NCI-H526 treated with DMSO at 0.1 percent for 48 hours (cell line): ENCODE data around the gene CAP1.
A peak's percentile ranks its signal among the peaks of the same experiment; 100 is the strongest.
"Not testable (repeated sequence)": the region's sequence is repeated elsewhere in the genome, so short reads cannot be mapped to it uniquely, and the experiment has no call there.

ENCODE experiments used
- DNase-seq: peaks from one replicate; lab custom pipeline; 2025; lab: John Stamatoyannopoulos, UW

The CAP1 gene

GRCh38 chr1:40040511-40041465, at the start of gene CAP1:
TSS of gene CAP1 (plus strand) at chr1:40040729. CDS start at chr1:40059347, 18,618 bp downstream.
- peak; percentile 97 for DNase-seq

GRCh38 chr1:39992234-39992633, 48.3 kb upstream of the CAP1 start:
- no peak for DNase-seq

GRCh38 chr1:39992888-39993287, 47.6 kb upstream of the CAP1 start:
- no peak for DNase-seq

- no peak for DNase-seq
These were observed 44.5 kb upstream of the CAP1 start for GRCh38 chr1:39995973-39996393.

DNA sequence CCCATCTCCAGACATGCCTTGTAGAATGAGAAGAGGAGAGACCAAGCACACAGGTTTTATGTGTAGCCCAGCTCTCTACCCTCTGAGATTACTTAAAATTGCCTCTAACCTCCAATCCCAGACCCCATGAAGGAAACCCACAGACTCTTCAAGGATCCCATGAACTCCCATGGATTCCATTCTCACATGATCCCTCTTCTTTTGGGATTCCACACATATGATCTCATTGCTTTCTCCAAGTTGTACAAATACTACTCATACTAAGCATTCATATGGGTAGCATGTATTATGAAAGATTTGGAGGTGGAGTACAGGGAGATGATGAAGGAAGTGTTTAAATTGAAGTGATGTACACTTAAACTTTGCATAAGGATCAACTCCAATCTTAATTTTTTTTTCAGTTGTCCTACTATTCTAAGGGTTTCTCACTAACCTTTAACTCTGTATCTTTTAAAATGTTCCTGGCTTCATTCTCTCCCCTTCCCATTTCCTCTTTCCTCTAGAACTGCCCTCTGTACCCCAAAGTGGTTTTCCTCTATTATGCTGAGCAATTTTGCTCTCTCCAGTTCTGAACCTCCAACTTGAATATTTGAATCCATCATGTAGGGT, 44.0 kb upstream of the CAP1 start:
- DNase-seq: no peak

DNA sequence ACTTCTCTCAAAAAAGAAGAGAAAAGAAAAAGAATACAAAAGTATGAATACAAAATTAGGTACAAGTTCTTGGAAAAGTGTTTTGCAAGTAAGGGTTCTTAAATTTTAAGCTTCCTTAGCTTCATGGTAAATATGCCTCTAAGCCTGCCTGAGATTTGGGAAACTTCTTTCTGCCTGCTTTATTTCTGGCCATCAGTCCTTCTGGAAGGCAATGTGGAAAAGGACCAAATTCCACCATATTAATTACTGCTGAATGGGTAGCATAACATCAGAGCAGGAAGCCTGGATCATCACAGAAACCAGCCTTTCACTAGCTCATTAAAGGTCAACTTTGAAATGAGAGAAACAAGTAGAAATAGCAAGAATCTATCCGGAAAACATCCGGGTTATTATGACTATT, 39.1 kb upstream of the CAP1 start:
- DNase-seq: no peak

DNA sequence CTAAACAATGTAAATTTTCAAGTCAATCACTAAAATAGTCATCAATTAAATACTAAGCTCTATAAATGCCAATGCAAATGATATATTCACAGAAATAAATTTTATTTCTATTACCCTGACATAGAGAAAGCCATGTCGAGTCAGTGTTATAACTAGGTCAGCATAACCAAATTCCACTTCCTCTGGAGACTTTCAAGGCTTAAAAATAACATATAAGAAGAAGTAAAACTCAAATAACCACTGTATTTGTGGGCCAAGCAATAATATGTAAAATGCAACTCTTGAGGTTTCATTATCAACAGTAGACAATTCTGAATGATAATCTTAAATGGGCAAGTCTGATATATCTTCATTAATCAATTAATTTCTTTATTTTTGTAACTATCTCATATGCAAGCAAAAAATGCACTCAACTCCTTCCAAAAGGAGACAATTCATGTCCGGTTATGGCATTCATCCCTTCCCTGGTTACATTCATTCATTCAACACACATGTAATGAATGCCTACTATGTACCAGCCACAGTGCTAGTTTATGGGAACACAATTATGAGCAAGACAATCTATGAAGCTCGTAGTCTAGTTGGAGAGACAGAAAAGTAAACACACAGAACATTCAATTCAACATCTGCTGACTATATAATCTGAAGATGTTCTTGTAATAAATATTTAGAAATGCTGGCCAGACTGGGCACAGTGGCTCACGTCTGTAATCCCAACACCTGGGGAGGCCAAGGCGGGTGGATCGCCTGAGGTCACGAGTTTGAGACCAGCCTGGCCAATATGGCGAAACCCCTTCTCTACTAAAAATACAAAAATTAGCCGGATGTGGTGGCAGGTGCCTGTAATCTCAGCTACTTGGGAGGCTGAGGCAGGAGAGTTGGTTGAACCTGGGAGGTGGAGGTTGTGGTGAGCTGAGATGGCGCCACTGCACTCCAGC, 37.1 kb upstream of the CAP1 start:
- DNase-seq: no peak

DNA sequence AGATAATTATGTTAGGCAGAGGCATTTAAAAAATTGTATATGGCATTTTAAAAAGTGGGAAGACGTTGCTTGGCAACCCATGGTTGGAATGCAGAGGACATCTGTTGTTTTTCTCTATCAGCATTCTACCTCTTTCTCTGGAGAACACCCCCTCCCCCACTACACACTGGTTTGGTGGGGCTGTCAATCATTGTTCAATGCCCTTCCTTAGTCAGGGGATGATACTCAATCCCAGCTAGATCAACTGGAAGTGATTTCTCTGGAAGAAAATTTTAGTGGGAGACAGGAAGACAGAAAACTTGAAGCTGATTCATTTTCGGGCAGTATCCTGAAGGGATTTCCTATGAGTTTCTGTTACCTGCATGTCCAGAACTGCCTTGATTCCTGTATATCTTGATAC, 35.7 kb upstream of the CAP1 start:
- no peak for DNase-seq

DNA sequence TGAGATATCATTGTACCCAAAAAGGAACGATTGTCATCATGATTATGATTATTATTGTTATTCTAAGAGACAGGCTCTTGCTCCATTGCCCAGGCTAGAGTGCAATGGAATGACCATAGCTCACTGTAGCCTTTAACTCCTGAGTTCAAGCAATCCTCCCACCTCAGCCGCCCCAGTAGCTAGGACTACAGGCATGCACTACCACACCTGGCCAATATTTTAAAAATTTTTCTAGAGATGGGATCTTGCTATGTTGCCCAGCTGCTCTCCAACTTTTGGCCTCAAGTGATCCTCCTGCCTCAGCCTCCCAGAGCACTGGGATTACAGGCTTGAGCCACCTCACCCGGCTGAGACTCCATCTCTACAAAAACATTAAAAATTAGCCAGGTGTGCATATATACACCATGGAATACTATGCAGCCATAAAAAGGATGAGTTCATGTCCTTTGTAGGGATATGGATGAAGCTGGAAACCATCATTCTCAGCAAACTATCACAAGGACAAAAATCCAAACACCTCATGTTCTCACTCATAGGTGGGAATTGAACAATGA, 33.0 kb upstream of the CAP1 start:
- not testable (repeated sequence) for DNase-seq

DNA sequence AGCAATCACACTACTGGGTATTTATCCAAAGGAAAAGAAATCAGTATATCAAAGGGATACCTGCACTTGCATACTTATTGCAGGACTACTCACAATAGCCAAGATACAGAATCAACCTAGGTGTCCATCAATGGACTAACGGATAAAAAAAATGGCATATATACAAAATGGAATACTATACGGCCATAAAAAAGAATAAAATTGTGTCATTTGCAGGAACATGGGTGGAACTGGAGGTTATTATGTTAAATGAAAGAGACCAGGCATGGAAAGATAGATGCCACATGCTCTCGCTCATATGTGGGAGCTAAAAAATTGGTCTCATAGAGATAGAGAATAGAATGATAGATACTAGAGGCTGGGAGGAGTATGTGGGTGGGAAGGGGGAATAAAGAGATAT, 29.3 kb upstream of the CAP1 start:
- DNase-seq: no peak

- DNase-seq: no peak
These were observed 26.2 kb upstream of the CAP1 start for GRCh38 chr1:40014253-40014706.

- no peak for DNase-seq
These were observed 25.5 kb upstream of the CAP1 start for GRCh38 chr1:40014812-40015594.

- DNase-seq: no peak
These were observed 22.5 kb upstream of the CAP1 start for GRCh38 chr1:40017951-40018575.

DNA sequence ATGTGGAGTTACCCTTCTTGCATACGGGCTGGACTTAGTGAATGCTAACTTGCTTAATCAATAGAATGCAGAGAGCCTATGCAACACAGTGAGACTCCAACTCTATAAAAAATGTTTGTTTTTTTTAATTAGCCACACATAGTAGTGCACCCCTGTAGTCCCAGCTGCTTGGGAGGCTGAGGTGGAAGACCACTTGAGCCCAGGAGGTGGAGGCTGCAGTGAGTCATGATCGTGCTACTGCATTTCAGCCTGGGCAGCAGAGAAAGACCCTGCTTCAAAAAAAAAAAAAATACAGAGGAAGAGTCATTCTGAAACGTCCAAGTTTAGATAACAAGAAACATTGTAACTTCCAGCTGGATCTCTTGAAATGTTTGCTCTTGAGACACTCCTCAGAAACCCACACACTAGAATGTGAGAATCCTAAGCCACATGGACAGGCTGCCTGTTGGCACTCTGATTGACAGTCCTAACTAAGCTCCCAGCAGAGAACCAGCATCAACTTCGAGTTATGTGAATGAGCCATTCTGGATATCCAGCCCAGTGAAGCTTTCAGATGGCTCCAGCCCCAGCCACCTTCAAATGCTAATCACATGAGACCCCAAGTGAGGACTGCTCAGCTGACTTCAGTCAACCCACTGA, 20.0 kb upstream of the CAP1 start:
- DNase-seq: no peak

- DNase-seq: no peak
These were observed 17.1 kb upstream of the CAP1 start for GRCh38 chr1:40023379-40023944.

GRCh38 chr1:40024671-40025070, 15.9 kb upstream of the CAP1 start:
- no peak for DNase-seq

- DNase-seq: no peak
These were observed 12.9 kb upstream of the CAP1 start for GRCh38 chr1:40027647-40028046.

- no peak for DNase-seq
These were observed 10.9 kb upstream of the CAP1 start for GRCh38 chr1:40029608-40030007.

DNA sequence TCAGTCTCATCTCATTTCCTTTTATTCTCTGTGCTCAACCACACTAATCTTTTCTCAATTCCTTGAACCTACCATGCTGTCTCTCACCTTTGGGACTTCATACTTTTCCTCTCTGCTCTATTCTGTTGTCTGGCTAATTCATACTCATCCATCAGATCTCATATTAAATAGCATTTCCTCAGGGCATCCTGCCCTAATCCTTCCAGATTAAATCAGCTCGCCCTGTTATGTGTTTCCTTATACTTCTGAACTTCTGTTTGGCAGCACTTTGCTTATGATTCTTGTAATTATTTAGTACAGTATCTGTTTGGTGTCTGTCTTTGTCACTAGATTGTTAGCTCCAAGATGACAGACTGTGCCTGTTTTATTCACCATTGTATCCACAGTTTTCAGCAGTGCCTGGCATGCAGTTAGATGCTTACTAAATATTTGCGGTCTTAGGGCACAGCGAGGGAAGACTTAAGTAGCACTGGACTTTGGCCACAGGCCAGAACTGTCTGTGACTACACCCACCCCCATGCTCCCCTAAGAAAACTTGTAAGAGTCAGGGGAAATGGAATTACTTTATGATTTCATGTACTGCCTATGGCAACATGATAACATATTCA, 9.9 kb upstream of the CAP1 start:
- no peak for DNase-seq
